Measurements from ENCODE around the gene DLGAP1.
"Not testable (repeated sequence)": the region's sequence is repeated elsewhere in the genome, so short reads cannot be mapped to it uniquely, and the experiment has no call there.

The DLGAP1 gene

GRCh38 chr18:4035521-4035920, 419.6 kb downstream of the DLGAP1 start:
- no peak for TF ChIP-seq CTCF (IDR thresholded peaks at IDR 0.05; ENCODE audit: low read depth, low read length)
- DNase-seq (ENCODE audit: low read depth in 2 of 2) = no peak
- no peak overlapping the region for H3K4me3 ChIP-seq (replicated peaks in 1 of 2; ENCODE audit: low read depth in 2 of 2, low read length in 2 of 2)

- H3K4me3 ChIP-seq (replicated peaks in 1 of 2; ENCODE audit: low read depth in 2 of 2, low read length in 2 of 2); DNase-seq (ENCODE audit: low read depth in 2 of 2): not testable (repeated sequence)
Measured at GRCh38 chr18:4034815-4035214, 420.3 kb downstream of the DLGAP1 start.

GRCh38 chr18:4026542-4026941, 428.6 kb downstream of the DLGAP1 start:
- no peak for TF ChIP-seq CTCF (IDR thresholded peaks at IDR 0.05; ENCODE audit: low read depth, low read length)

GRCh38 chr18:4024702-4025101, 430.4 kb downstream of the DLGAP1 start:
- DNase-seq (ENCODE audit: low read depth in 2 of 2) = no peak
- no peak overlapping the region for H3K4me3 ChIP-seq (replicated peaks in 1 of 2; ENCODE audit: low read depth in 2 of 2, low read length in 2 of 2)
- TF ChIP-seq CTCF (IDR thresholded peaks at IDR 0.05; ENCODE audit: low read depth, low read length) = no peak

More at GRCh38 chr18:4026542-4026941, 428.6 kb downstream of the DLGAP1 start:
- H3K4me3 ChIP-seq (replicated peaks in 1 of 2; ENCODE audit: low read depth in 2 of 2, low read length in 2 of 2) = no peak overlapping the region
- DNase-seq (ENCODE audit: low read depth in 2 of 2) = no peak

- DNase-seq (ENCODE audit: low read depth in 2 of 2); H3K4me3 ChIP-seq (replicated peaks in 1 of 2; ENCODE audit: low read depth in 2 of 2, low read length in 2 of 2): not testable (repeated sequence)
Measured at GRCh38 chr18:4022749-4023148, 432.4 kb downstream of the DLGAP1 start.

- no peak for TF ChIP-seq CTCF (IDR thresholded peaks at IDR 0.05; ENCODE audit: low read depth, low read length)
- H3K4me3 ChIP-seq (replicated peaks in 1 of 2; ENCODE audit: low read depth in 2 of 2, low read length in 2 of 2) = no peak overlapping the region
- no peak for DNase-seq (ENCODE audit: low read depth in 2 of 2)
Measured at GRCh38 chr18:4020026-4020425, 435.1 kb downstream of the DLGAP1 start.

- no peak overlapping the region for H3K4me3 ChIP-seq (replicated peaks in 1 of 2; ENCODE audit: low read depth in 2 of 2, low read length in 2 of 2)
- no peak for TF ChIP-seq CTCF (IDR thresholded peaks at IDR 0.05; ENCODE audit: low read depth, low read length)
- peak; percentile 5 to 7 for DNase-seq (ENCODE audit: low read depth in 2 of 2)
Measured at GRCh38 chr18:4017480-4017879, 437.6 kb downstream of the DLGAP1 start.

- DNase-seq (ENCODE audit: low read depth in 2 of 2) = peak in 1 of 2 donors; percentile 7
- no peak overlapping the region for H3K4me3 ChIP-seq (replicated peaks in 1 of 2; ENCODE audit: low read depth in 2 of 2, low read length in 2 of 2)
- TF ChIP-seq CTCF (IDR thresholded peaks at IDR 0.05; ENCODE audit: low read depth, low read length) = no peak
Measured at GRCh38 chr18:4016391-4017049, 438.6 kb downstream of the DLGAP1 start.
